Spleen (tissue), 11 donors: ENCODE measurements around the gene RBMX2. TPM values are rescaled to one million over a fixed set of nuclear protein-coding genes. Genes with fewer than 3 reads are reported as not detected.
"Not testable (repeated sequence)": the region's sequence is repeated elsewhere in the genome, so short reads cannot be mapped to it uniquely, and the experiment has no call there.

ENCODE experiments used
- DNase-seq: peaks from one replicate; pipeline ENCODE4 v3.0.0-alpha.2; 2020
- H3K27ac ChIP-seq, 8 donors: fragments of 200-600 bp; sonication (generic) in 7 of 8; 1 replicate in 4 of 8; 2 replicates in 4 of 8; pipeline versions ENCODE4 v1.5.0 to v1.8.0; 2016 to 2021; ENCODE audit warnings: inconsistent platforms in 4 of 8, mild to moderate bottlenecking in 4 of 8, moderate library complexity in 1 of 8
- H3K27me3 ChIP-seq, 7 donors: fragments of 200-600 bp; sonication (generic) in 6 of 7; replicated peaks in 1 of 7; 1 replicate in 4 of 7; 2 replicates in 3 of 7; pipeline versions ENCODE4 v1.5.0 to v1.8.0; 2016 to 2021; ENCODE audit warnings: inconsistent platforms in 3 of 7, mild to moderate bottlenecking in 1 of 7
- H3K36me3 ChIP-seq, 6 donors: fragments of 200-600 bp; sonication (generic) in 5 of 6; 1 replicate in 4 of 6; 2 replicates in 2 of 6; pipeline versions ENCODE4 v1.5.0 to v1.8.0; 2016 to 2021; ENCODE audit warnings: inconsistent platforms in 2 of 6
- H3K4me1 ChIP-seq, 6 donors: fragments of 200-600 bp; sonication (generic) in 5 of 6; 1 replicate in 3 of 6; 2 replicates in 3 of 6; pipeline versions ENCODE4 v1.5.0 to v1.8.0; 2016 to 2021; ENCODE audit warnings: inconsistent platforms in 3 of 6
- H3K4me3 ChIP-seq, 8 donors: fragments of 200-600 bp; sonication (generic) in 7 of 8; 1 replicate in 4 of 8; 2 replicates in 4 of 8; pipeline versions ENCODE4 v1.5.0 to v1.8.0; 2016 to 2021; ENCODE audit warnings: inconsistent platforms in 4 of 8, mild to moderate bottlenecking in 4 of 8, moderate library complexity in 2 of 8
- H3K9me3 ChIP-seq, 8 donors: fragments of 200-600 bp; sonication (generic) in 7 of 8; 1 replicate in 4 of 8; 2 replicates in 4 of 8; pipeline versions ENCODE4 v1.5.0 to v1.8.0; 2016 to 2021; ENCODE audit warnings: inconsistent platforms in 4 of 8
- POLR2A ChIP-seq, 3 donors: fragments of 450-650 bp; IDR thresholded peaks; one replicate each; pipeline ENCODE4 v1.5.1; 2017; ENCODE audit warnings: antibody characterized with exemption in 3 of 3, mild to moderate bottlenecking in 1 of 3
- POLR2AphosphoS5 ChIP-seq, 3 donors: sonication (generic); formaldehyde crosslinking; IDR thresholded peaks; one replicate each; pipeline ENCODE4 v1.5.1; 2017; ENCODE audit warnings: antibody characterized with exemption in 3 of 3
- WGBS, 5 donors: extraction: QIAGEN DNeasy Blood & Tissue Kit in 3 of 5; methylation state at CpG; one replicate each; pipeline versions ENCODE4 v1.1.5 to v1.1.7; 2013 to 2018; 5-methylcytosine and 5-hydroxymethylcytosine counted together
- intact Hi-C: fragments of 100-400 bp; cut with DNase I; formaldehyde crosslinking; loops from one replicate; pipeline ENCODE4 v1.15.0; 2023; ENCODE audit warnings: low total_unique reads
- polyA plus RNA-seq, 3 donors: library from polyadenylated mRNA; stranded (reverse); fragments of 200-250 nt; gene quantifications; one replicate each; pipeline ENCODE4 v1.2.1, GENCODE V29; 2013
- total RNA-seq, 7 donors: library from RNA; depleted of rRNA in 3 of 7; stranded (reverse); fragments of >200 nt in 3 of 7; fragmentation: NEBNext Ultra II Directional in 4 of 7; extraction: Animal tissue kit (Norgen Biotek cat#: 25700) in 4 of 7; gene quantifications; one replicate each; pipeline versions ENCODE4 v1.1.0 to v1.2.1, GENCODE V29; 2016 to 2021
- TF ChIP-seq, protein P1 (sequence below), 11 experiments: fragments of 200-600 bp in 7 of 11; fragments of 450-650 bp in 4 of 11; sonication (generic) in 4 of 11; IDR thresholded peaks in 8 of 11; conservative IDR thresholded peaks in 3 of 11; 1 replicate in 7 of 11; 2 replicates in 4 of 11; pipeline versions ENCODE4 v1.4.0 to v1.8.0; 2016 to 2021; ENCODE audit warnings: antibody characterized with exemption in 11 of 11, inconsistent platforms in 4 of 11, mild to moderate bottlenecking in 1 of 11
- donor health status: healthy with polysubstance abuse.
- donor health status: DM: no; HTN: no; CAD: no; lungs with moderate emphysema.
- donor health status: DM: no; HTN: no; CAD: no.
- donor health status: Bipolar disorder and iron deficiency.
- donor health status: healthy.
- donor health status: DM: no; HTN: no; CAD: no.
- donor health status: DM: yes; HTN: yes; CAD: no.

RBMX2 gene
- total and polyA plus RNA-seq, 10 donors = 13.4 to 34.3 (median 17.2) TPM

DNA sequence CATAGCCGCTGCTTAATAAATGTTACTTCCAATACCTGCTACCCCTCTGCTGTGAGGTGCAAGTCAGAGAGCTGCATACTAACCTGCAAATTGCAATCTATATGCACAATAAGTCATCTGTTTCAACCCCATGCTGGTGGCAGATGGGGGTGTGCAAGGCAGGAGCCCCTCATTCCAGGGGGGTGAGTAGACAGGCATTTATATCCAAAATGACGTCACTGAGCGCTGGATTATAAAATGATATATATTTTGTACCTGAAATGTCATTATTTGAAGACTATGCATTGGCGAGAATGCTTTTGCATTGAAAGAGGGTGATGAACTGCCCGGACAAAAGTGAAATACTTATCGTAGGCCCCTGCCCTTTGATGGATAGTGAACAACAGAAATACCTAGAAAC is 24.7 kb downstream of the RBMX2 start:
- intact Hi-C loops = no loop called here
- WGBS, 5 donors = 81 to 99% (median 95%) methylated on average over 5 to 6 of the region's 6 CpGs
- no peaks in the 10 kb centered on the region for H3K9me3 ChIP-seq
- DNase-seq = no peak
- H3K36me3 ChIP-seq = no peaks in the 10 kb centered on the region
- no peaks in the 10 kb centered on the region for H3K4me1 ChIP-seq
- H3K27me3 ChIP-seq = peaks cover 0 to 3% (median 0%) of the 10 kb centered on the region in 7 donors
- H3K4me3 ChIP-seq = no peak overlapping the region
- no peak overlapping the region for H3K27ac ChIP-seq
- TF ChIP-seq, protein P1, sequence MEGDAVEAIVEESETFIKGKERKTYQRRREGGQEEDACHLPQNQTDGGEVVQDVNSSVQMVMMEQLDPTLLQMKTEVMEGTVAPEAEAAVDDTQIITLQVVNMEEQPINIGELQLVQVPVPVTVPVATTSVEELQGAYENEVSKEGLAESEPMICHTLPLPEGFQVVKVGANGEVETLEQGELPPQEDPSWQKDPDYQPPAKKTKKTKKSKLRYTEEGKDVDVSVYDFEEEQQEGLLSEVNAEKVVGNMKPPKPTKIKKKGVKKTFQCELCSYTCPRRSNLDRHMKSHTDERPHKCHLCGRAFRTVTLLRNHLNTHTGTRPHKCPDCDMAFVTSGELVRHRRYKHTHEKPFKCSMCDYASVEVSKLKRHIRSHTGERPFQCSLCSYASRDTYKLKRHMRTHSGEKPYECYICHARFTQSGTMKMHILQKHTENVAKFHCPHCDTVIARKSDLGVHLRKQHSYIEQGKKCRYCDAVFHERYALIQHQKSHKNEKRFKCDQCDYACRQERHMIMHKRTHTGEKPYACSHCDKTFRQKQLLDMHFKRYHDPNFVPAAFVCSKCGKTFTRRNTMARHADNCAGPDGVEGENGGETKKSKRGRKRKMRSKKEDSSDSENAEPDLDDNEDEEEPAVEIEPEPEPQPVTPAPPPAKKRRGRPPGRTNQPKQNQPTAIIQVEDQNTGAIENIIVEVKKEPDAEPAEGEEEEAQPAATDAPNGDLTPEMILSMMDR (IDR thresholded peaks at IDR 0.05 in 8 of 11, conservative IDR thresholded peaks at IDR 0.05 in 3 of 11) = no peak
- TF ChIP-seq POLR2AphosphoS5 (IDR thresholded peaks at IDR 0.05) (no peak), POLR2A (IDR thresholded peaks at IDR 0.05) (no peak)

DNA sequence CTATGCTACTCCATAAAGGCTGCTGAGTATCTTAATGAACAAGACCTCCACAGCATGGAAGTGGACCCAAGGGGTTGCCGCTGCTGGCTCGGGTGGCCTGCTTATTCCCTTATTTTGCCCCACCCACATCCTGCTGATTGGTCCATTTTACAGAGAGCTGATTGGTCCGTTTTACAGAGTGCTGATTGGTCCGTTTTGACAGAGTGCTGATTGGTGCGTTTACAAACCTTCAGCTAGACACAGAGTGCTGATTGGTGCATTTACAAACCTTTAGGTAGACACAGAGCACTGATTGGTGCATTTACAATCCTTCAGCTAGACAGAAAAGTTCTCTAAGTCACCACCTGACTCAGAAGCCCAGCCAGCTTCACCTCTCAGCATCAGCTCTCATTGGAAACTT is 27.4 kb downstream of the RBMX2 start:
- not testable (repeated sequence) for H3K27ac ChIP-seq
- WGBS, 5 donors = 71 to 94% (median 81%) methylated on average over 5 of the region's 5 CpGs

DNA sequence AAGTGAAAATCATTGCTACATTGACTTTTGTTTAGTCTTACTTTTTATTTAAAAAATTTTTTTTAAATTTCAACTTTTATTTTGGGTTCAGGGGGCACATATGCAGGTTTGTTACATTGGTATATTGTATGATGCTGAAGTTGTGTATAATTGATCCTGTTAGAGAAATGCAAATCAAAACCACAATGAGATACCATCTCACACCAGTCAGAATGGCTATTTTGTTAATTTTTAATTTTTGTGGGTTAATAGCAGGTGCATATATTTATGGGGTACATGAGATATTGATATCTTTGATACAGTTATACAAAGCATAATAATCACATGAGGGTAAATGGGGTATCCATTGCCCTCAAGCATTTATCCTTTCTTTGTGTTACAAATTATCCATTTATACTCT is 34.1 kb downstream of the RBMX2 start:
- Histone ChIP-seq H3K36me3 (no peaks in the 10 kb centered on the region), H3K4me1 (no peaks in the 10 kb centered on the region), H3K27me3 (no peaks in the 10 kb centered on the region), H3K27ac (no peak overlapping the region), H3K9me3 (peaks cover 0 to 26% (median 13%) of the 10 kb centered on the region in 8 donors), H3K4me3 (no peak overlapping the region)
- no peak for DNase-seq
- TF ChIP-seq, protein P1 (IDR thresholded peaks at IDR 0.05 in 8 of 11, conservative IDR thresholded peaks at IDR 0.05 in 3 of 11) = no peak
- TF ChIP-seq POLR2AphosphoS5 (IDR thresholded peaks at IDR 0.05) = no peak
- TF ChIP-seq POLR2A (IDR thresholded peaks at IDR 0.05) = no peak
- intact Hi-C loops = no loop called here

More for the DNA sequence above, 27.4 kb downstream of the RBMX2 start:
- H3K4me1 ChIP-seq, H3K27me3 ChIP-seq, intact Hi-C loops, H3K36me3 ChIP-seq, H3K4me3 ChIP-seq, DNase-seq, H3K9me3 ChIP-seq: not testable (repeated sequence)

DNA sequence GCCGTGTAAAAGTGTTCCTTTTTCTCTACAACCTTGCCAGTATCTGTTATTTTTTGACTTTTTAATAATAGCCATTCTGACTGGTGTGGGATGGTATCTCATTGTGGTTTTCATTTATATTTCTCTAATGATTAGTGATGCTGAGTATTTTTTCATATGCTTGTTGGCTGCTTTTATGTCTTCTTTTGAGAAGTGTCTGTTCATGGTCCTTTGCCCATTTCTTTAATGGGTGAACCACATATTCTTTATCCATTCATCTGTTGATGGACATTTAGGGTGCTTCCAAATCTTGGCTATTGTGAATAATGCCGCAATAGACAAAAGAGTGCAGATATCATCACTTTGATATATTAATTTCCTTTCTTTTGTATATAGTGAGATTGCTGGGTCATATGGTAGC is 36.2 kb downstream of the RBMX2 start:
- whole genome bisulfite sequencing, 5 donors = 80 to 91% (median 89%) methylated on average over 2 of the region's 2 CpGs
- H3K4me1 ChIP-seq, H3K4me3 ChIP-seq, intact Hi-C loops, H3K36me3 ChIP-seq, H3K27ac ChIP-seq, H3K27me3 ChIP-seq, DNase-seq: not testable (repeated sequence)
- peaks cover 0 to 26% (median 13%) of the 10 kb centered on the region in 8 donors for H3K9me3 ChIP-seq

DNA sequence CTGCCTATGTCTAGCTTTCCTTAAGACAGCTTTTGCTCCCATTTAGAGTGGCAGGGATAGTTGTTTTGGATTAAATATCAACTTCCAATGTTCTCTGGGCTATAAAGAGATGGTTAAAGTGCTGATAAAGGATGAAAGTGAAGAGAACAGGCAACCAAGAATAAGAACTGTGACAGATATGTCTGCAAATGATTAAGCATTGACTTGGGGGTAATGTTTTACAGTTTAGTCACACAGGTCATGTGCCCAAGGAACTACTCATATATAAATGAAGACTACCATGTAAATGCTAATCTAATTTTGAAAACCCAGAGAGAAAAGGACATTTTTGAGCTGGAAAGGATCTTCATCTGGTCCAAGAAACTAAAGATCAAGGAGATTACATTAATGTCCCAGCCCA is 42.1 kb downstream of the RBMX2 start:
- Histone ChIP-seq H3K27me3 (no peaks in the 10 kb centered on the region), H3K36me3 (no peaks in the 10 kb centered on the region), H3K4me3 (no peak overlapping the region), H3K27ac (no peak overlapping the region), H3K4me1 (no peaks in the 10 kb centered on the region), H3K9me3 (peaks cover 0 to 11% (median 6%) of the 10 kb centered on the region in 8 donors)
- DNase-seq = no peak
- intact Hi-C loops = no loop called here
- TF ChIP-seq POLR2AphosphoS5 (IDR thresholded peaks at IDR 0.05) = no peak

DNA sequence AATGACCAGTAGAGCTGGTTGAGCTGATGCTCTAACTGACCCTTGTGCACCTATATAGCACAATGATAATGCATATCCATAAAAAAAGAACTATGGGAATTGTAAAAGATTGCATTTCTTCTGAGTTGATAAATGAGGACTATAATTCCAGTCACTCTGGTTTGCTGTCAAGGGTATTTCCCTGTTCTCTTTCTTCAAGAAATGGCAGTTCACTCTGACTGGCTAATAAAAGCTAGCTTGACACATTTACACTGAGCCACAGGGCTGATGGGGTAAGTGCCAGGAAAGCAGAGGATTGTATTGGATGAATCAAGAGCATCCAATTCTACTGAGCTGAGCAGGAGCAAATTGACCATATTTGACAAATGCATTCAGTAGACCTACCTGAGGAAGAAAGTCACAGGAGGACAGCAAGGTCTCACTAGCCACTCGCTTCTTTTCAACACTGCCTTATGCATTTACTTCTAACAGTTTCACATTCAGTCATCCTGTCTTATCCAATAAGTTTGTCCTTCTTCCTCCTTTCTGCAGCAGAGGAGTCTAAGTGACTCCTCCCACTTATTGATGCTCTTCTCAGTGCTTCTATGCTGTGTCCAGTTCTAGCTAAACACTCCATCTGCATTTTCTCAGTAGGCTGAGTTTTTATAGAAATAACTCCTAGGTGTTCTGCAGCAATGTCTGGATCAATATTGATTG is 43.0 kb downstream of the RBMX2 start:
- DNase-seq = no peak
- H3K27ac ChIP-seq = no peak overlapping the region
- H3K4me1 ChIP-seq = no peaks in the 10 kb centered on the region
- no peak for TF ChIP-seq POLR2AphosphoS5 (IDR thresholded peaks at IDR 0.05)
- TF ChIP-seq, protein P1 (IDR thresholded peaks at IDR 0.05 in 8 of 11, conservative IDR thresholded peaks at IDR 0.05 in 3 of 11) = no peak
- no peak for TF ChIP-seq POLR2A (IDR thresholded peaks at IDR 0.05)
- no peak overlapping the region for H3K4me3 ChIP-seq
- WGBS, 5 donors = 69 to 83% (median 76%) methylated on average over 1 of the region's 1 CpG
- H3K36me3 ChIP-seq = no peaks in the 10 kb centered on the region
- no peaks in the 10 kb centered on the region for H3K27me3 ChIP-seq
- H3K9me3 ChIP-seq = peaks cover 0 to 2% (median 0%) of the 10 kb centered on the region in 8 donors
- intact Hi-C loops = no loop called here
